IMR-90 (cell line): ENCODE measurements around the gene ATP2B2. TPM values are rescaled to one million over a fixed set of nuclear protein-coding genes. Genes with fewer than 3 reads are reported as not detected.

Experiments used
- ATAC-seq: fragments of 200-7000 bp; cut with Tn5 transposase; 2 replicates; pipeline ENCODE4 v1.9.1; 2020; ENCODE audit warnings: low read depth, mild to moderate bottlenecking, moderate library complexity
- BruUV-seq: library from RNA; stranded (reverse); fragments of 400-500 nt; replicated peaks from 2 replicates; lab custom pipeline; 2021; lab: Mats Ljungman, UMichigan
- CTCF ChIA-PET: fragments of 300-600 bp; formaldehyde crosslinking; extraction: SDS; loops from one replicate; lab custom pipeline; 2021; ENCODE audit warnings: antibody characterized with exemption; lab: Yijun Ruan, JAX
- POLR2A ChIA-PET: fragments of 300-600 bp; sonication (Branson Sonifier 250); formaldehyde crosslinking; loops from one replicate; lab custom pipeline; 2022; ENCODE audit warnings: antibody characterized with exemption; ENCODE audit not compliant: unreplicated experiment; lab: Charles Lee
- DNase-seq: peaks from one replicate; pipeline ENCODE4 v3.0.0; 2013
- H2AFZ ChIP-seq: replicated peaks from 2 replicates; pipeline ENCODE3; 2013; ENCODE audit warnings: low read length, mild to moderate bottlenecking; ENCODE audit not compliant: poor library complexity
- H2AK5ac ChIP-seq: 2 replicates; pipeline ENCODE4 v1.6.1; 2013; ENCODE audit warnings: low read depth, low read length, inconsistent platforms
- H2AK9ac ChIP-seq: replicated peaks from 2 replicates; pipeline ENCODE3; 2013; ENCODE audit warnings: mild to moderate bottlenecking, low read depth, low read length, moderate library complexity; ENCODE audit not compliant: poor library complexity
- H2BK120ac ChIP-seq: 2 replicates; pipeline ENCODE4 v1.6.1; 2013; ENCODE audit warnings: low read depth, low read length, inconsistent platforms
- H2BK15ac ChIP-seq: 3 replicates; pipeline ENCODE4 v1.6.1; 2013; ENCODE audit warnings: low read depth, low read length, inconsistent platforms
- H2BK20ac ChIP-seq: 2 replicates; pipeline ENCODE4 v1.6.1; 2013; ENCODE audit warnings: low read depth, mild to moderate bottlenecking, inconsistent platforms, low read length, moderate library complexity
- H2BK5ac ChIP-seq: 2 replicates; pipeline ENCODE4 v1.6.1; 2013; ENCODE audit warnings: mild to moderate bottlenecking, low read depth, low read length, inconsistent platforms; ENCODE audit not compliant: poor library complexity, severe bottlenecking
- H3K14ac ChIP-seq: replicated peaks from 2 replicates; pipeline ENCODE4 v1.6.1; 2013; ENCODE audit warnings: low read depth, low read length, inconsistent platforms
- H3K18ac ChIP-seq: 2 replicates; pipeline ENCODE4 v1.6.1; 2013; ENCODE audit warnings: low read depth, low read length, control low read depth
- H3K23ac ChIP-seq: 2 replicates; pipeline ENCODE4 v1.6.1; 2013; ENCODE audit warnings: low read depth, low read length, inconsistent platforms
- H3K27ac ChIP-seq: 2 replicates; pipeline ENCODE4 v1.5.1; 2013; ENCODE audit warnings: mild to moderate bottlenecking, control low read depth, low read length; ENCODE audit not compliant: insufficient read depth
- H3K27me3 ChIP-seq: 2 replicates; pipeline ENCODE4 v1.6.1; 2013; ENCODE audit warnings: low read length; ENCODE audit not compliant: control insufficient read depth, insufficient read depth
- H3K36me3 ChIP-seq: 2 replicates; pipeline ENCODE4 v1.6.1; 2013; ENCODE audit warnings: low read length, mixed read lengths; ENCODE audit not compliant: control insufficient read depth, insufficient read depth
- H3K4ac ChIP-seq: 2 replicates; pipeline ENCODE4 v1.6.1; 2013; ENCODE audit warnings: low read depth, low read length, inconsistent platforms
- H3K4me1 ChIP-seq: 2 replicates; pipeline ENCODE4 v1.6.1; 2013; ENCODE audit warnings: low read length, mixed read lengths; ENCODE audit not compliant: control insufficient read depth, insufficient read depth
- H3K4me2 ChIP-seq: 2 replicates; pipeline ENCODE4 v1.6.1; 2013; ENCODE audit warnings: low read depth, mild to moderate bottlenecking, control low read depth, low read length, moderate library complexity
- H3K4me3 ChIP-seq: 2 replicates; pipeline ENCODE4 v1.5.1; 2013; ENCODE audit warnings: low read depth, mild to moderate bottlenecking, control low read depth, low read length, moderate library complexity; ENCODE audit not compliant: insufficient read depth
- H3K56ac ChIP-seq: 2 replicates; pipeline ENCODE4 v1.6.1; 2013; ENCODE audit warnings: low read length, inconsistent platforms; ENCODE audit not compliant: insufficient read depth; ENCODE audit errors: extremely low read depth
- H3K79me1 ChIP-seq, 2 experiments: 2 replicates each; pipeline ENCODE4 v1.6.1; 2013; ENCODE audit warnings: low read length in 2 of 2, inconsistent platforms in 1 of 2, low read depth in 1 of 2
- H3K9ac ChIP-seq: 2 replicates; pipeline ENCODE4 v1.6.1; 2013; ENCODE audit warnings: low read depth, low read length, control low read depth
- H3K9me1 ChIP-seq: 2 replicates; pipeline ENCODE4 v1.6.1; 2013; ENCODE audit warnings: low read length, inconsistent platforms; ENCODE audit not compliant: insufficient read depth
- H3K9me3 ChIP-seq: 2 replicates; pipeline ENCODE4 v1.6.1; 2013; ENCODE audit warnings: low read length; ENCODE audit not compliant: control insufficient read depth, insufficient read depth
- H4K20me1 ChIP-seq: 2 replicates; pipeline ENCODE4 v1.6.1; 2013; ENCODE audit warnings: low read length, inconsistent platforms; ENCODE audit not compliant: insufficient read depth
- H4K5ac ChIP-seq: 2 replicates; pipeline ENCODE4 v1.6.1; 2013; ENCODE audit warnings: mild to moderate bottlenecking, low read depth, low read length, control low read depth
- H4K8ac ChIP-seq, 2 experiments: 2 replicates each; pipeline ENCODE4 v1.6.1; 2013; ENCODE audit warnings: low read depth in 2 of 2, low read length in 2 of 2, control low read depth in 1 of 2, inconsistent platforms in 1 of 2
- H4K91ac ChIP-seq: 2 replicates; pipeline ENCODE4 v1.6.1; 2013; ENCODE audit warnings: low read depth, low read length, inconsistent platforms; ENCODE audit not compliant: insufficient read depth
- BHLHE40 ChIP-seq: fragments of 150-350 bp; IDR thresholded peaks from 2 replicates; pipeline ENCODE4 v1.6.1; 2016; ENCODE audit warnings: mild to moderate bottlenecking, low read depth, low read length
- CEBPB ChIP-seq: IDR thresholded peaks from 2 replicates; pipeline ENCODE4 v1.6.1; 2012; ENCODE audit warnings: low read depth, low read length, improper control_type of control experiment
- CHD1 ChIP-seq: IDR thresholded peaks from 2 replicates; pipeline ENCODE4 v1.6.1; 2012; ENCODE audit warnings: low read depth, low read length, improper control_type of control experiment
- FOS ChIP-seq: fragments of 150-350 bp; IDR thresholded peaks from 2 replicates; pipeline ENCODE4 v1.6.1; 2016; ENCODE audit warnings: low read depth, low read length
- MAFK ChIP-seq: IDR thresholded peaks from 2 replicates; pipeline ENCODE4 v1.6.1; 2012; ENCODE audit warnings: low read depth, low read length, improper control_type of control experiment
- MXI1 ChIP-seq: IDR thresholded peaks from 2 replicates; pipeline ENCODE4 v1.6.1; 2012; ENCODE audit warnings: low read depth, mild to moderate bottlenecking, low read length, moderate library complexity, borderline replicate concordance
- NFE2L2 ChIP-seq: fragments of 150-350 bp; IDR thresholded peaks from 2 replicates; pipeline ENCODE4 v1.6.1; 2016; ENCODE audit warnings: low read depth, mild to moderate bottlenecking, low read length
- POLR2A ChIP-seq: IDR thresholded peaks from 2 replicates; pipeline ENCODE4 v1.6.1; 2012; ENCODE audit warnings: mild to moderate bottlenecking, low read depth, low read length
- RCOR1 ChIP-seq: IDR thresholded peaks from 2 replicates; pipeline ENCODE4 v1.6.1; 2012; ENCODE audit warnings: mild to moderate bottlenecking, low read length, improper control_type of control experiment; ENCODE audit not compliant: insufficient replicate concordance
- SMC3 ChIP-seq: fragments of 150-350 bp; IDR thresholded peaks from 2 replicates; pipeline ENCODE4 v1.6.1; 2016; ENCODE audit warnings: low read depth, mild to moderate bottlenecking, antibody characterized with exemption, low read length, moderate library complexity
- WGBS, 2 experiments: methylation state at CpG; one replicate each; pipeline versions ENCODE4 v1.1.5 to v1.1.7; 2013; ENCODE audit warnings: missing lambda C conversion rate in 2 of 2; ENCODE audit not compliant: insufficient read length in 1 of 2; ENCODE audit errors: extremely low coverage in 2 of 2; 5-methylcytosine and 5-hydroxymethylcytosine counted together
- dilution Hi-C: fragments of 300-500 bp; cut with HindIII; formaldehyde crosslinking; loops from one replicate; pipeline ENCODE4 v1.14.3; 2018; ENCODE audit warnings: low sequenced_read_pairs; ENCODE audit not compliant: unreplicated experiment
- in situ Hi-C: fragments of 300-500 bp; cut with MboI; formaldehyde crosslinking; loops from 3 replicates; pipeline ENCODE4 v1.14.3; 2019; ENCODE audit warnings: low sequenced_read_pairs, inconsistent platforms, mixed read lengths
- intact Hi-C: fragments of 100-400 bp; cut with micrococcal nuclease; formaldehyde crosslinking; loops from 2 replicates; pipeline ENCODE4 v1.10.0; 2022
- polyA plus RNA-seq, 3 experiments: library from polyadenylated mRNA; depleted of rRNA; stranded (reverse); fragments of >200 nt; gene quantifications; 2 replicates each; pipeline ENCODE4 v1.2.3, GENCODE V29; 2012; ENCODE audit warnings: low replicate concordance in 1 of 3
- total RNA-seq: library from RNA; depleted of rRNA; stranded (reverse); fragments of >200 nt; gene quantifications from 2 replicates; pipeline ENCODE4 v1.2.3, GENCODE V29; 2012
- TF ChIP-seq, protein P1 (sequence below): fragments of 150-350 bp; IDR thresholded peaks from 2 replicates; pipeline ENCODE4 v1.6.1; 2016; ENCODE audit warnings: low read depth, mild to moderate bottlenecking, low read length, moderate library complexity, borderline replicate concordance
- TF ChIP-seq, protein P2 (sequence below): fragments of 150-350 bp; IDR thresholded peaks from 2 replicates; pipeline ENCODE4 v1.6.1; 2017; ENCODE audit warnings: mild to moderate bottlenecking, antibody characterized with exemption, low read length, low read depth
- TF ChIP-seq, protein P3 (sequence below): conservative IDR thresholded peaks from 2 replicates; pipeline ENCODE4 v1.5.1; 2012; ENCODE audit warnings: mild to moderate bottlenecking, low read depth, low read length, improper control_type of control experiment

Gene ATP2B2
- total and polyA plus RNA-seq, 2 of the 4 experiments (the other 2 are of a cell fraction), result under 0.01 to 0.02 TPM

DNA sequence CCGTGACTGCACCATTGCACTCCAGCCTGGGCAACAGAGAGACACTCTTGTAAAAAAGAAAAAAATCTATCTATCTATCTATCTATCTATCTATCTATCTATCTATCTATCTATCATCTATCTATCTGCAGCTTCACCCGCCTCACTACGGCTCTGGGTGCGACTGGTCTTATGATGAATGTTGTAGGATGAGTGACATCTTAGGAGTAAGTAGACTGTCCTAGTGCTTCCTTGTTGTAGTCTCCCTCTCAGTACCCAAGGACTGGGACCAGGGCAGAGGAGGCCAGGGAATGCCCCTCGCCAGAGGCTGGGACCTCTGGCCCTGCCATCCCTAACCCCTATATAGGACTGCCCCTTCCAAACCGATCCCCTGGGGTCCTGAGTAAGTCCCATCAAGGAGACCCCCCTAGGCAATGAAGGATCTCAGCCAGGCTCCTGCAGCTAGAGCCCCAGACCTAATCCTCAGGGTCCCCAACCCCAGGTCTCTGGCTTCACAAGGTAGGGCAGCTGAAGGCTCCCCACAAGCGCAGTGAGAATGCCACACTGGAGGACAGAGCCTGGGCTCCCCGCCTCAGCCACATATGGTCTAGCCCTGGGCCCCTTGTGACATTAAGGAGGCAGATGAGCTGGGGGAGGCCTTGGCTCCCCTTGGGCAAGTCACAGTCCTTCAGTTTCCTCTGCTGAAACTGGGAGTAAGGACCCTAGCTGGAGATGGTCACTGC is 183.6 kb downstream of the ATP2B2 start (continued):
- TF ChIP-seq BHLHE40, result no peak

DNA sequence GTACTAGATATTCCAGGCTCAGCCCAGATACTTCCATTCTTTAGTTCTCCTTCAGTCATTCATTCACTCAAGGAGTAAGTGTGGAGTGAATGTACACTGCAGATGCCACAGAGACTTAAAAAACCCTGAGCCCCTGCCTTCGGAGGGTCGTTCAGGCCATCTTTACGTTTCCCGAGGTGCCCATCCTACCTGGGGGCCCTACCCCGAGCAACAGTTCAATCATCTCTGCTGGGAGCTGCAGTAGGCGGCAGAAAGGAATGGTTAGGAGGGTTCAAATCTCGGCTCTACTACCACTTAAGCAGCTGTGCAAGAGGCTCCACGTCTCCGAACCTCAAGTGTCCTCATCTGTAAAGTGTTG is 185.1 kb downstream of the ATP2B2 start:
- Histone ChIP-seq H3K9me1 (peaks cover 13% of the 10 kb centered on the region), H3K27ac (peak overlapping the region; percentile 92), H2AK5ac (peak overlapping the region; percentile 99), H4K5ac (peak overlapping the region; percentile 78), H4K91ac (peak overlapping the region; percentile 97), H3K14ac (peak overlapping the region; percentile 99), H3K36me3 (peaks cover 28% of the 10 kb centered on the region), H3K4ac (peak overlapping the region; percentile 99), H2BK15ac (peak overlapping the region; percentile 79; the same call in 1 of the 3 replicates), H2BK120ac (peak overlapping the region; percentile 78), H3K9ac (peak overlapping the region; percentile 90), H3K4me1 (peaks cover 4% of the 10 kb centered on the region; the same call in 1 of the 2 replicates), H4K20me1 (peaks cover 43% of the 10 kb centered on the region), H3K4me2 (peak overlapping the region; percentile 95), H3K4me3 (peak overlapping the region; percentile 75), H3K27me3 (peaks cover 12% of the 10 kb centered on the region), H3K23ac (peak overlapping the region; percentile 98), H3K9me3 (no peaks in the 10 kb centered on the region), H2BK5ac (peak overlapping the region; percentile 78), H3K56ac (peak overlapping the region; percentile 96), H2AK9ac (peak overlapping the region; percentile 100), H4K8ac (peak overlapping the region; percentile 96 to 99), H2AFZ (peak overlapping the region; percentile 93), H3K79me1 (peaks cover 27 to 52% of the 10 kb centered on the region in 2 experiments), H2BK20ac (peak overlapping the region; percentile 39; the same call in 1 of the 2 replicates), H3K18ac (peak overlapping the region; percentile 57)
- no TSS peak for BruUV-seq
- ATAC-seq (no peak), DNase-seq (no peak)
- dilution Hi-C loops (no loop called here), intact Hi-C loops (no loop called here), in situ Hi-C loops (no loop called here)
- POLR2A ChIA-PET, result interaction anchor here (0.5 kb wide), 1 partner anchor 606 kb away, joined by 4 read pairs; no protein-coding TSS in a partner anchor
- WGBS, 2 experiments, result no CpG with 5 or more reads among the region's 9 CpGs
- CTCF ChIA-PET, result interaction anchor here (1.2 to 1.6 kb wide), 2 partner anchors 31 to 419 kb away, joined by 3 to 7 read pairs; no protein-coding TSS in a partner anchor
- TF ChIP-seq POLR2A, result no peak
- no peak for TF ChIP-seq RCOR1
- TF ChIP-seq MXI1, result no peak
- TF ChIP-seq SMC3, result no peak
- TF ChIP-seq, protein P1, sequence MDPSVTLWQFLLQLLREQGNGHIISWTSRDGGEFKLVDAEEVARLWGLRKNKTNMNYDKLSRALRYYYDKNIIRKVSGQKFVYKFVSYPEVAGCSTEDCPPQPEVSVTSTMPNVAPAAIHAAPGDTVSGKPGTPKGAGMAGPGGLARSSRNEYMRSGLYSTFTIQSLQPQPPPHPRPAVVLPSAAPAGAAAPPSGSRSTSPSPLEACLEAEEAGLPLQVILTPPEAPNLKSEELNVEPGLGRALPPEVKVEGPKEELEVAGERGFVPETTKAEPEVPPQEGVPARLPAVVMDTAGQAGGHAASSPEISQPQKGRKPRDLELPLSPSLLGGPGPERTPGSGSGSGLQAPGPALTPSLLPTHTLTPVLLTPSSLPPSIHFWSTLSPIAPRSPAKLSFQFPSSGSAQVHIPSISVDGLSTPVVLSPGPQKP, result no peak
- TF ChIP-seq FOS, result no peak
- TF ChIP-seq, protein P2, sequence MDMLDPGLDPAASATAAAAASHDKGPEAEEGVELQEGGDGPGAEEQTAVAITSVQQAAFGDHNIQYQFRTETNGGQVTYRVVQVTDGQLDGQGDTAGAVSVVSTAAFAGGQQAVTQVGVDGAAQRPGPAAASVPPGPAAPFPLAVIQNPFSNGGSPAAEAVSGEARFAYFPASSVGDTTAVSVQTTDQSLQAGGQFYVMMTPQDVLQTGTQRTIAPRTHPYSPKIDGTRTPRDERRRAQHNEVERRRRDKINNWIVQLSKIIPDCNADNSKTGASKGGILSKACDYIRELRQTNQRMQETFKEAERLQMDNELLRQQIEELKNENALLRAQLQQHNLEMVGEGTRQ, result no peak
- TF ChIP-seq NFE2L2, result no peak
- TF ChIP-seq MAFK, result no peak
- TF ChIP-seq CEBPB, result no peak
- TF ChIP-seq, protein P3, sequence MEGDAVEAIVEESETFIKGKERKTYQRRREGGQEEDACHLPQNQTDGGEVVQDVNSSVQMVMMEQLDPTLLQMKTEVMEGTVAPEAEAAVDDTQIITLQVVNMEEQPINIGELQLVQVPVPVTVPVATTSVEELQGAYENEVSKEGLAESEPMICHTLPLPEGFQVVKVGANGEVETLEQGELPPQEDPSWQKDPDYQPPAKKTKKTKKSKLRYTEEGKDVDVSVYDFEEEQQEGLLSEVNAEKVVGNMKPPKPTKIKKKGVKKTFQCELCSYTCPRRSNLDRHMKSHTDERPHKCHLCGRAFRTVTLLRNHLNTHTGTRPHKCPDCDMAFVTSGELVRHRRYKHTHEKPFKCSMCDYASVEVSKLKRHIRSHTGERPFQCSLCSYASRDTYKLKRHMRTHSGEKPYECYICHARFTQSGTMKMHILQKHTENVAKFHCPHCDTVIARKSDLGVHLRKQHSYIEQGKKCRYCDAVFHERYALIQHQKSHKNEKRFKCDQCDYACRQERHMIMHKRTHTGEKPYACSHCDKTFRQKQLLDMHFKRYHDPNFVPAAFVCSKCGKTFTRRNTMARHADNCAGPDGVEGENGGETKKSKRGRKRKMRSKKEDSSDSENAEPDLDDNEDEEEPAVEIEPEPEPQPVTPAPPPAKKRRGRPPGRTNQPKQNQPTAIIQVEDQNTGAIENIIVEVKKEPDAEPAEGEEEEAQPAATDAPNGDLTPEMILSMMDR, result no peak
- TF ChIP-seq CHD1, result no peak
